Tibial nerve (tissue), 4 donors: ENCODE results near the gene TEX28.
"Not testable (repeated sequence)": the region's sequence is repeated elsewhere in the genome, so short reads cannot be mapped to it uniquely, and the experiment has no call there.

ENCODE experiments used
- EP300 ChIP-seq, 2 donors: sonication (generic); formaldehyde crosslinking; IDR thresholded peaks; one replicate each; pipeline ENCODE4 v1.6.1; 2017; ENCODE audit warnings: antibody characterized with exemption in 2 of 2, mild to moderate bottlenecking in 1 of 2
- POLR2A ChIP-seq, 2 donors: fragments of 450-650 bp; IDR thresholded peaks; one replicate each; pipeline ENCODE4 v1.6.1; 2017; ENCODE audit warnings: antibody characterized with exemption in 2 of 2, mild to moderate bottlenecking in 2 of 2, moderate library complexity in 2 of 2
- TF ChIP-seq, protein P1 (sequence below), 5 experiments: fragments of 200-600 bp in 3 of 5; fragments of 450-650 bp in 2 of 5; sonication (generic) in 3 of 5; IDR thresholded peaks; one replicate each; pipeline ENCODE4 v1.5.1; 2016 to 2019; ENCODE audit warnings: antibody characterized with exemption in 5 of 5, mild to moderate bottlenecking in 3 of 5, moderate library complexity in 2 of 5

- TF ChIP-seq, protein P1, sequence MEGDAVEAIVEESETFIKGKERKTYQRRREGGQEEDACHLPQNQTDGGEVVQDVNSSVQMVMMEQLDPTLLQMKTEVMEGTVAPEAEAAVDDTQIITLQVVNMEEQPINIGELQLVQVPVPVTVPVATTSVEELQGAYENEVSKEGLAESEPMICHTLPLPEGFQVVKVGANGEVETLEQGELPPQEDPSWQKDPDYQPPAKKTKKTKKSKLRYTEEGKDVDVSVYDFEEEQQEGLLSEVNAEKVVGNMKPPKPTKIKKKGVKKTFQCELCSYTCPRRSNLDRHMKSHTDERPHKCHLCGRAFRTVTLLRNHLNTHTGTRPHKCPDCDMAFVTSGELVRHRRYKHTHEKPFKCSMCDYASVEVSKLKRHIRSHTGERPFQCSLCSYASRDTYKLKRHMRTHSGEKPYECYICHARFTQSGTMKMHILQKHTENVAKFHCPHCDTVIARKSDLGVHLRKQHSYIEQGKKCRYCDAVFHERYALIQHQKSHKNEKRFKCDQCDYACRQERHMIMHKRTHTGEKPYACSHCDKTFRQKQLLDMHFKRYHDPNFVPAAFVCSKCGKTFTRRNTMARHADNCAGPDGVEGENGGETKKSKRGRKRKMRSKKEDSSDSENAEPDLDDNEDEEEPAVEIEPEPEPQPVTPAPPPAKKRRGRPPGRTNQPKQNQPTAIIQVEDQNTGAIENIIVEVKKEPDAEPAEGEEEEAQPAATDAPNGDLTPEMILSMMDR (IDR thresholded peaks at IDR 0.05) = not testable (repeated sequence)
- not testable (repeated sequence) for TF ChIP-seq POLR2A, EP300 (IDR thresholded peaks at IDR 0.05)
Observed at GRCh38 chrX:154343620-154344019, 48.7 kb upstream of the TEX28 start.
